ENCODE data around the gene EVX2. TPM values are rescaled to one million over a fixed set of nuclear protein-coding genes. Genes with fewer than 3 reads are reported as not detected.

Gene EVX2
- polyA plus RNA-seq, 3 donors: not detected

DNA sequence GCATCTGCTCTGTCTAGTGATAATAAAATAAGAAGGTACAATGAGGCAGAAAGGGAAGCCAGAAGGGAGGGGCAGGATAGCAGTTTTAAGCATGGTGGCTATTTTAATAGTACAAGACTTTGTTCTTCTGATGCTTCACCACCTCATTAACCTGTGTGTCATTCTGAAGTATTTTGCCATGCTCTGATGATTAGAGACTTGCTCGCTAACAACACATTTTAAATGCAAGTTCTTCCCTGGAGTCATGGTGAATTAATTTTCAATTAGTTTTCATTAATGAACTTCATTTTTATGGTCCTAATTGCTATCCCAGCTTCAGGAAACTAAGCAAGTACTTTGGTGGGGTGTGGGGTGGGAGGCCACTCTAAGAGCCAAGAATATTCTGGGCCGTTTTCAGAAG is 56.0 kb downstream of the EVX2 start:
- 65 to 77% (median 68%) methylated on average over 2 of the region's 2 CpGs for WGBS, 3 donors
- no peak overlapping the region for H3K27ac ChIP-seq (ENCODE audit: low read depth, low read length)

Other genes with a start within 250 kb of the EVX2 start
- 10 to 100 TPM in 1 of 3 donors, 1 to 10 TPM in 2; 2.2 to 14.1 (median 7.5) TPM for gene LNPK, start 81.7 kb downstream of the EVX2 start, polyA plus RNA-seq
- under 1 TPM in 1 of 3 donors, not detected in 2; 0.51 TPM for gene HOXD13, start 8.8 kb upstream of the EVX2 start, polyA plus RNA-seq
- not detected for gene HOXD12, start 15.8 kb upstream of the EVX2 start, polyA plus RNA-seq
- under 1 TPM in 2 of 3 donors, not detected in 1; 0.05 to 0.59 TPM for gene HOXD11, start 23.3 kb upstream of the EVX2 start, polyA plus RNA-seq
- gene HOXD10, start 32.8 kb upstream of the EVX2 start, polyA plus RNA-seq: under 1 TPM; 0.02 to 0.76 (median 0.45) TPM
- gene HOXD9, start 38.8 kb upstream of the EVX2 start, polyA plus RNA-seq: 1 to 10 TPM in 2 of 3 donors, under 1 TPM in 1; 0.36 to 5.3 (median 3.0) TPM
- gene HOXD8, start 45.7 kb upstream of the EVX2 start, polyA plus RNA-seq: 1 to 10 TPM in 2 of 3 donors, under 1 TPM in 1; 0.84 to 8.8 (median 6.3) TPM
- gene HOXD4, start 67.6 kb upstream of the EVX2 start, polyA plus RNA-seq: 1 to 10 TPM in 2 of 3 donors, under 1 TPM in 1; 0.79 to 3.8 (median 2.5) TPM
- gene HOXD3, start 73.3 kb upstream of the EVX2 start, polyA plus RNA-seq: 1 to 10 TPM in 2 of 3 donors, under 1 TPM in 1; 0.22 to 3.3 (median 2.0) TPM
- gene HOXD1, start 104.7 kb upstream of the EVX2 start, polyA plus RNA-seq: under 1 TPM; 0.14 to 0.83 (median 0.45) TPM
- gene MTX2, start 185.5 kb upstream of the EVX2 start, polyA plus RNA-seq: 10 to 100 TPM; 25.4 to 27.0 (median 26.1) TPM

Measured in adipose tissue (tissue), 3 donors.